Keratinocyte (primary cell): Measurements from ENCODE around the gene TRPC4AP.

Experiments used
- EZH2 ChIP-seq: IDR thresholded peaks from one replicate; pipeline ENCODE4 v1.6.1; 2012; ENCODE audit warnings: inconsistent platforms, mild to moderate bottlenecking, low read length, moderate library complexity
- TF ChIP-seq, protein P1 (sequence below), 3 experiments: IDR thresholded peaks in 1 of 3; conservative IDR thresholded peaks in 1 of 3; optimal IDR thresholded peaks in 1 of 3; 2 replicates in 2 of 3; 3 replicates in 1 of 3; pipeline versions ENCODE3 to v1.5.1; 2011; ENCODE audit warnings: low read length in 3 of 3, mild to moderate bottlenecking in 3 of 3, moderate library complexity in 2 of 3, control low read depth in 1 of 3, inconsistent platforms in 1 of 3; ENCODE audit not compliant: insufficient read depth in 2 of 3; ENCODE audit errors: extremely low read depth in 1 of 3

GRCh38 chr20:35021831-35022230 is 70.8 kb downstream of the TRPC4AP start:
- TF ChIP-seq, protein P1, sequence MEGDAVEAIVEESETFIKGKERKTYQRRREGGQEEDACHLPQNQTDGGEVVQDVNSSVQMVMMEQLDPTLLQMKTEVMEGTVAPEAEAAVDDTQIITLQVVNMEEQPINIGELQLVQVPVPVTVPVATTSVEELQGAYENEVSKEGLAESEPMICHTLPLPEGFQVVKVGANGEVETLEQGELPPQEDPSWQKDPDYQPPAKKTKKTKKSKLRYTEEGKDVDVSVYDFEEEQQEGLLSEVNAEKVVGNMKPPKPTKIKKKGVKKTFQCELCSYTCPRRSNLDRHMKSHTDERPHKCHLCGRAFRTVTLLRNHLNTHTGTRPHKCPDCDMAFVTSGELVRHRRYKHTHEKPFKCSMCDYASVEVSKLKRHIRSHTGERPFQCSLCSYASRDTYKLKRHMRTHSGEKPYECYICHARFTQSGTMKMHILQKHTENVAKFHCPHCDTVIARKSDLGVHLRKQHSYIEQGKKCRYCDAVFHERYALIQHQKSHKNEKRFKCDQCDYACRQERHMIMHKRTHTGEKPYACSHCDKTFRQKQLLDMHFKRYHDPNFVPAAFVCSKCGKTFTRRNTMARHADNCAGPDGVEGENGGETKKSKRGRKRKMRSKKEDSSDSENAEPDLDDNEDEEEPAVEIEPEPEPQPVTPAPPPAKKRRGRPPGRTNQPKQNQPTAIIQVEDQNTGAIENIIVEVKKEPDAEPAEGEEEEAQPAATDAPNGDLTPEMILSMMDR (optimal IDR thresholded peaks at IDR 0.05 in 1 of 3, IDR thresholded peaks at IDR 0.05 in 1 of 3, conservative IDR thresholded peaks at IDR 0.05 in 1 of 3; ENCODE audit: extremely low read depth in 1 of 3, insufficient read depth in 2 of 3, low read length in 3 of 3) = no peak
- TF ChIP-seq EZH2 = no peak
